NB4 (cell line): ENCODE data around the gene NME2.

ENCODE experiments used
- CTCF ChIP-seq: IDR thresholded peaks from one replicate; pipeline ENCODE4 v1.5.1; 2012; ENCODE audit warnings: low read depth, low read length
- MAX ChIP-seq: IDR thresholded peaks from 2 replicates; pipeline ENCODE4 v1.6.1; 2011; ENCODE audit warnings: low read depth, low read length
- MYC ChIP-seq: IDR thresholded peaks from 2 replicates; pipeline ENCODE4 v1.6.1; 2011; ENCODE audit warnings: low read depth, low read length

GRCh38 chr17:51221322-51221721, 55.1 kb downstream of the NME2 start:
- TF ChIP-seq CTCF (no peak), MYC (no peak), MAX (no peak)
